ENCODE data around the gene MBD1. TPM values are rescaled to one million over a fixed set of nuclear protein-coding genes. Genes with fewer than 3 reads are reported as not detected.
"Not testable (repeated sequence)": the region's sequence is repeated elsewhere in the genome, so short reads cannot be mapped to it uniquely, and the experiment has no call there.

Gene MBD1
- total and polyA plus RNA-seq, 2 experiments from 2014 or later, result 53.1 to 54.2 TPM

- 86% methylated on average over 10 of the region's 10 CpGs for WGBS (ENCODE audit: low lambda C conversion rate, missing lambda C conversion rate)
- no peak for DNase-seq (ENCODE audit: low spot score)
- no peaks in the 10 kb centered on the region for H3K9me3 ChIP-seq (ENCODE audit: low read depth)
- H3K4me2 ChIP-seq, result no peak overlapping the region
- H4K20me1 ChIP-seq (ENCODE audit: insufficient read depth, poor library complexity, severe bottlenecking), result no peaks in the 10 kb centered on the region
- H2AFZ ChIP-seq, result no peak overlapping the region
- no peaks in the 10 kb centered on the region for H3K36me3 ChIP-seq (replicated peaks; ENCODE audit: insufficient read depth, low read depth)
- H3K4me3 ChIP-seq, result no peak overlapping the region
- H3K79me2 ChIP-seq, result no peaks in the 10 kb centered on the region
- H3K27me3 ChIP-seq, result no peaks in the 10 kb centered on the region
- no peak for TF ChIP-seq EZH2phosphoT487 (IDR thresholded peaks at IDR 0.05; ENCODE audit: low read depth, severe bottlenecking, unreplicated experiment)
- TF ChIP-seq EZH2 (IDR thresholded peaks at IDR 0.05; ENCODE audit: borderline replicate concordance), result no peak
- no peak for TF ChIP-seq CTCF (IDR thresholded peaks at IDR 0.05; ENCODE audit: poor library complexity)
- H3K4me1 ChIP-seq (ENCODE audit: insufficient read depth), result no peaks in the 10 kb centered on the region
- no peaks in the 10 kb centered on the region for H3K9me2 ChIP-seq (replicated peaks; ENCODE audit: insufficient read depth)
- H3K27ac ChIP-seq, result no peak overlapping the region
Observed at GRCh38 chr18:50310080-50310479, 28.8 kb upstream of the MBD1 start.

- H3K9me2 ChIP-seq (replicated peaks; ENCODE audit: insufficient read depth); H3K27me3 ChIP-seq; H3K9me3 ChIP-seq (ENCODE audit: low read depth); DNase-seq (ENCODE audit: low spot score); H3K4me3 ChIP-seq; H3K4me1 ChIP-seq (ENCODE audit: insufficient read depth); H3K36me3 ChIP-seq (replicated peaks; ENCODE audit: insufficient read depth, low read depth); H3K79me2 ChIP-seq; H4K20me1 ChIP-seq (ENCODE audit: insufficient read depth, poor library complexity, severe bottlenecking): not testable (repeated sequence)
- H3K4me2 ChIP-seq, result peak overlapping the region; percentile 88
- peak overlapping the region; percentile 34 for H2AFZ ChIP-seq
- 75% methylated on average over 5 of the region's 5 CpGs for WGBS (ENCODE audit: low lambda C conversion rate, missing lambda C conversion rate)
- peak overlapping the region; percentile 4 for H3K27ac ChIP-seq
Observed at GRCh38 chr18:50308851-50309250, 27.5 kb upstream of the MBD1 start.

- H3K4me2 ChIP-seq, result peak overlapping the region; percentile 88
- H3K9me2 ChIP-seq (replicated peaks; ENCODE audit: insufficient read depth), result no peaks in the 10 kb centered on the region
- H2AFZ ChIP-seq, result peak overlapping the region; percentile 80
- peak; percentile 95 for DNase-seq (ENCODE audit: low spot score)
- H3K9me3 ChIP-seq (ENCODE audit: low read depth), result no peaks in the 10 kb centered on the region
- no peak for TF ChIP-seq CTCF (IDR thresholded peaks at IDR 0.05; ENCODE audit: poor library complexity)
- TF ChIP-seq EZH2 (IDR thresholded peaks at IDR 0.05; ENCODE audit: borderline replicate concordance), result no peak
- TF ChIP-seq EZH2phosphoT487 (IDR thresholded peaks at IDR 0.05; ENCODE audit: low read depth, severe bottlenecking, unreplicated experiment), result no peak
- H3K4me1 ChIP-seq (ENCODE audit: insufficient read depth), result no peaks in the 10 kb centered on the region
- no peaks in the 10 kb centered on the region for H4K20me1 ChIP-seq (ENCODE audit: insufficient read depth, poor library complexity, severe bottlenecking)
- WGBS (ENCODE audit: low lambda C conversion rate, missing lambda C conversion rate), result 15% methylated on average over 26 of the region's 26 CpGs
- peak overlapping the region; percentile 53 for H3K4me3 ChIP-seq
- no peaks in the 10 kb centered on the region for H3K36me3 ChIP-seq (replicated peaks; ENCODE audit: insufficient read depth, low read depth)
- no peaks in the 10 kb centered on the region for H3K27me3 ChIP-seq
- peak overlapping the region; percentile 17 for H3K27ac ChIP-seq
- H3K79me2 ChIP-seq, result no peaks in the 10 kb centered on the region
Observed at GRCh38 chr18:50307738-50308470, 26.6 kb upstream of the MBD1 start.

- no peaks in the 10 kb centered on the region for H3K27me3 ChIP-seq
- no peaks in the 10 kb centered on the region for H3K9me3 ChIP-seq (ENCODE audit: low read depth)
- no peaks in the 10 kb centered on the region for H4K20me1 ChIP-seq (ENCODE audit: insufficient read depth, poor library complexity, severe bottlenecking)
- peak overlapping the region; percentile 88 for H3K4me2 ChIP-seq
- H3K4me3 ChIP-seq, result peak overlapping the region; percentile 53
- peak overlapping the region; percentile 80 for H2AFZ ChIP-seq
- no peaks in the 10 kb centered on the region for H3K36me3 ChIP-seq (replicated peaks; ENCODE audit: insufficient read depth, low read depth)
- no peaks in the 10 kb centered on the region for H3K4me1 ChIP-seq (ENCODE audit: insufficient read depth)
- WGBS (ENCODE audit: low lambda C conversion rate, missing lambda C conversion rate), result 16% methylated on average over 7 of the region's 8 CpGs
- H3K9me2 ChIP-seq (replicated peaks; ENCODE audit: insufficient read depth), result no peaks in the 10 kb centered on the region
- TF ChIP-seq CTCF (IDR thresholded peaks at IDR 0.05; ENCODE audit: poor library complexity) (no peak), EZH2 (IDR thresholded peaks at IDR 0.05; ENCODE audit: borderline replicate concordance) (no peak), EZH2phosphoT487 (IDR thresholded peaks at IDR 0.05; ENCODE audit: low read depth, severe bottlenecking, unreplicated experiment) (no peak)
- DNase-seq (ENCODE audit: low spot score), result no peak
- no peak overlapping the region for H3K27ac ChIP-seq
- no peaks in the 10 kb centered on the region for H3K79me2 ChIP-seq
Observed at GRCh38 chr18:50307400-50307737, 26.0 kb upstream of the MBD1 start.
